Effector memory CD4-positive, alpha-beta T cell (primary cell): Measurements from ENCODE around the gene ACE.

ENCODE experiments used
- DNase-seq, 3 donors: peaks; one replicate each; pipeline ENCODE4 v3.0.0-alpha.2; 2020
- H3K27ac ChIP-seq: 2 replicates; pipeline ENCODE4 v1.7.0; 2013; ENCODE audit warnings: mild to moderate bottlenecking, low read length, moderate library complexity; ENCODE audit not compliant: insufficient read depth, poor library complexity, severe bottlenecking
- H3K27me3 ChIP-seq: replicated peaks from 2 replicates; pipeline ENCODE4 v1.7.0; 2013; ENCODE audit warnings: mild to moderate bottlenecking, low read length; ENCODE audit not compliant: insufficient read depth, control insufficient read depth, poor library complexity, severe bottlenecking
- H3K36me3 ChIP-seq: 2 replicates; pipeline ENCODE4 v1.7.0; 2013; ENCODE audit warnings: mild to moderate bottlenecking, low read length, moderate library complexity; ENCODE audit not compliant: control insufficient read depth, insufficient read depth
- H3K4me1 ChIP-seq: 2 replicates; pipeline ENCODE4 v1.7.0; 2013; ENCODE audit warnings: low read length, mild to moderate bottlenecking; ENCODE audit not compliant: control insufficient read depth, insufficient read depth, poor library complexity, severe bottlenecking
- H3K4me3 ChIP-seq: 2 replicates; pipeline ENCODE4 v1.7.0; 2013; ENCODE audit warnings: low read length, low read depth, mild to moderate bottlenecking; ENCODE audit not compliant: insufficient read depth, poor library complexity, severe bottlenecking
- H3K9me3 ChIP-seq: 2 replicates; pipeline ENCODE4 v1.7.0; 2013; ENCODE audit warnings: mild to moderate bottlenecking, low read length, moderate library complexity; ENCODE audit not compliant: control insufficient read depth

Gene ACE

GRCh38 chr17:63523253-63523855 lies 46.5 kb downstream of the ACE start, which contains the start of gene KCNH6:
TSS of gene KCNH6 (plus strand) at chr17:63523358. CDS start at chr17:63523414, 56 bp downstream.
- DNase-seq = no peak
- Histone ChIP-seq H3K4me3 (no peak within 1 kb of the TSS), H3K36me3 (no peaks in the 10 kb centered on the region), H3K27me3 (peaks cover 5% of the 10 kb centered on the region), H3K4me1 (no peaks in the 10 kb centered on the region), H3K27ac (no peak within 1 kb of the TSS), H3K9me3 (no peaks in the 10 kb centered on the region)

- no peak for DNase-seq
- Histone ChIP-seq H3K27ac (no peak overlapping the region), H3K4me1 (no peaks in the 10 kb centered on the region), H3K36me3 (no peaks in the 10 kb centered on the region), H3K4me3 (no peak overlapping the region), H3K9me3 (no peaks in the 10 kb centered on the region), H3K27me3 (peaks cover 5% of the 10 kb centered on the region)
Observed at GRCh38 chr17:63524051-63524450, 47.2 kb downstream of the ACE start.

- no peaks in the 10 kb centered on the region for H3K9me3 ChIP-seq
- H3K4me1 ChIP-seq = no peaks in the 10 kb centered on the region
- H3K27ac ChIP-seq = no peak overlapping the region
- no peak for DNase-seq
- peaks cover 5% of the 10 kb centered on the region for H3K27me3 ChIP-seq
- no peak overlapping the region for H3K4me3 ChIP-seq
- no peaks in the 10 kb centered on the region for H3K36me3 ChIP-seq
Observed at GRCh38 chr17:63525190-63525946, 48.5 kb downstream of the ACE start.

- Histone ChIP-seq H3K9me3 (no peaks in the 10 kb centered on the region), H3K36me3 (no peaks in the 10 kb centered on the region), H3K27me3 (peaks cover 5% of the 10 kb centered on the region), H3K27ac (no peak overlapping the region), H3K4me3 (no peak overlapping the region), H3K4me1 (no peaks in the 10 kb centered on the region)
- DNase-seq = no peak
Observed at GRCh38 chr17:63526861-63527260, 50.0 kb downstream of the ACE start.

- no peak overlapping the region for H3K4me3 ChIP-seq
- peaks cover 5% of the 10 kb centered on the region for H3K27me3 ChIP-seq
- H3K27ac ChIP-seq = no peak overlapping the region
- no peak for DNase-seq
- no peaks in the 10 kb centered on the region for H3K4me1 ChIP-seq
- no peaks in the 10 kb centered on the region for H3K36me3 ChIP-seq
- H3K9me3 ChIP-seq = no peaks in the 10 kb centered on the region
Observed at GRCh38 chr17:63528183-63528582, 51.3 kb downstream of the ACE start.

- H3K4me1 ChIP-seq = no peaks in the 10 kb centered on the region
- H3K36me3 ChIP-seq = no peaks in the 10 kb centered on the region
- H3K27me3 ChIP-seq = no peaks in the 10 kb centered on the region
- no peak overlapping the region for H3K4me3 ChIP-seq
- H3K27ac ChIP-seq = no peak overlapping the region
- DNase-seq = no peak
- no peaks in the 10 kb centered on the region for H3K9me3 ChIP-seq
Observed at GRCh38 chr17:63529711-63530556, 53.1 kb downstream of the ACE start.

GRCh38 chr17:63530557-63531021 lies 53.7 kb downstream of the ACE start:
- H3K27me3 ChIP-seq = no peaks in the 10 kb centered on the region
- H3K4me3 ChIP-seq = no peak overlapping the region
- H3K36me3 ChIP-seq = no peaks in the 10 kb centered on the region
- H3K9me3 ChIP-seq = no peaks in the 10 kb centered on the region
- no peak overlapping the region for H3K27ac ChIP-seq
- H3K4me1 ChIP-seq = no peaks in the 10 kb centered on the region
- no peak for DNase-seq

- DNase-seq = no peak
- Histone ChIP-seq H3K4me3 (no peak overlapping the region), H3K4me1 (no peaks in the 10 kb centered on the region), H3K36me3 (no peaks in the 10 kb centered on the region), H3K9me3 (no peaks in the 10 kb centered on the region), H3K27me3 (no peaks in the 10 kb centered on the region), H3K27ac (no peak overlapping the region)
Observed at GRCh38 chr17:63531022-63531965, 54.4 kb downstream of the ACE start.

- Histone ChIP-seq H3K4me3 (no peak overlapping the region), H3K36me3 (no peaks in the 10 kb centered on the region), H3K4me1 (peaks cover 5% of the 10 kb centered on the region), H3K9me3 (no peaks in the 10 kb centered on the region), H3K27me3 (peaks cover 5% of the 10 kb centered on the region), H3K27ac (no peak overlapping the region)
- no peak for DNase-seq
Observed at GRCh38 chr17:63533433-63534077, 56.7 kb downstream of the ACE start.
